Panc1 (cell line): ENCODE measurements around the gene KCNJ12.

Experiments
- CTCF ChIP-seq: fragments of 450-650 bp; IDR thresholded peaks from 2 replicates; pipeline ENCODE4 v1.5.1; 2017; ENCODE audit warnings: mild to moderate bottlenecking
- POLR2AphosphoS5 ChIP-seq: IDR thresholded peaks from 2 replicates; pipeline ENCODE4 v1.6.1; 2012; ENCODE audit warnings: mild to moderate bottlenecking, low read depth, low read length, moderate library complexity

- TF ChIP-seq CTCF (no peak), POLR2AphosphoS5 (no peak)
Measured at GRCh38 chr17:21425736-21426135, 49.6 kb downstream of the KCNJ12 start.
